ENCODE measurements around the gene DDAH1.

Gene DDAH1

GRCh38 chr1:85440612-85441011, 24.3 kb downstream of the DDAH1 start:
- no peak for DNase-seq (ENCODE audit: low read depth, low spot score)

DNA sequence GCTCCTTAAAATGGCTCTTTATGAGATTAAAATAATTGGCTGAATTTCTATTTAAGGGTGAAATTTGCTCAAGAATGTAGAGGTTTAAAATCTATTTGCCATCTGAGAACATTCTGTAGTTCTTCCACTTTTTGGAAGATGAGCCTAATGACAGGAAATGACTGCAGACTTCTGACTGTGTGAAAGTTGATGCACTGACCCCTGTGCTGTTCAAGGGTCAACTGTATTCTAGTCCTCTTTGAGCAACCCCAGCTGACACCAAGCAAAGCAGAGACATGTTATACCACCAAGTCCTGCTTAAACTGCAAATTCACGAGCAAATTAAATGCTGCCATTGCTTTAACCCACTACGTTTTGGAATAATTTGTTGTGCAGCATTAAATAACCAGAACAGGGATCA, 26.6 kb downstream of the DDAH1 start:
- no peak for DNase-seq (ENCODE audit: low read depth, low spot score)

- no peak for DNase-seq (ENCODE audit: low read depth, low spot score)
These were observed 27.8 kb downstream of the DDAH1 start for GRCh38 chr1:85437139-85437538.

GRCh38 chr1:85433096-85433495, 31.9 kb downstream of the DDAH1 start:
- DNase-seq (ENCODE audit: low read depth, low spot score), result no peak

DNA sequence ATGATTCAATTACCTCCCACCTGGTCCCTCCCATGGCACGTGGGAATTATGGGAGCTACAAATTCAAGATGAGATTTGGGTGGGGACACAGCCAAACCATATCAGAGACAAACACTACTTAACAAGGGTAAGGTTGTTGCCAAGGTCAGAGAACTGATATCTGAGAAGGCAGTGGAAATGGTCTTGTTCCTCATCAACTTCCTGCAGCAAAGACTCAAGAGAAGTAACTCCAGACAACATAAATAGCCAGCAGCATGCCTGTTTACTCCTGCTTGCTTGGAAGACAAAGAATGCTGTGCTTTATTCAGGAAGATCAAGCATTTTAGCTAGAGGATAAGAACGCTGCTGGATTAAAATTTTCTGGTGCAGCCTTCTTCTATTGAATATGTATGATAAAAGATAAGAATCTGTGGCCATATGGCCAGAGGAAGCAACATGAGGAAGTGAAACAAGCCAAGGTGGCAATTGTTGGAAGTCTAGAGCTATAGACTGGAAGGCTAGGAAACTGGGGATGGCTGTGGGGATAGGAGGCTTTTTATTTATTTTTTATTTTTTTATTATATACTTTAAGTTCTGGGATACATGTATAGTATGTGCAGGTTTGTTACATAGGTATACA, 36.4 kb downstream of the DDAH1 start:
- DNase-seq (ENCODE audit: low read depth, low spot score), result no peak

- DNase-seq (ENCODE audit: low read depth, low spot score), result no peak
These were observed 37.1 kb downstream of the DDAH1 start for GRCh38 chr1:85427849-85428248.

- DNase-seq (ENCODE audit: low read depth, low spot score), result no peak
These were observed 37.6 kb downstream of the DDAH1 start for GRCh38 chr1:85427331-85427730.

- no peak for DNase-seq (ENCODE audit: low read depth, low spot score)
These were observed 43.8 kb downstream of the DDAH1 start for GRCh38 chr1:85421179-85421578.

DNA sequence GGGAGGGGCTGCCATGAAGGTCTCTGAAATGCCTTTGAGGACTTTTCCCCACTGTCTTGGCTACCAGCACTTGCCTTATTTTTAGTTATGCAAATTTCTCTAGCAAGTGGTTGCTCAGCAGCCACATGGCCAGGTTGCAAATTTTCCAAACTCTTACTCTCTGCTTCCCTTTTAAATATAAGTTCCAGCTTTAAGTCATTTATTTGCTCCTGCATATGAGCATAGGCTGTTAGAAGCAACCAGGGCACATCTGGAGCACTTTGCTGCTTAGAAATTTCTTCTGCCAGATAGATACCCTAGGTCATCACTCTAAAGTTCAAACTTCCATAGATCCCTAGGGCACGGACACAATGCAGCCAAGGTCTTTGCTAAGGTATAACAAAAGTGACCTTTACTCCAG, 44.8 kb downstream of the DDAH1 start:
- DNase-seq (ENCODE audit: low read depth, low spot score), result no peak

DNA sequence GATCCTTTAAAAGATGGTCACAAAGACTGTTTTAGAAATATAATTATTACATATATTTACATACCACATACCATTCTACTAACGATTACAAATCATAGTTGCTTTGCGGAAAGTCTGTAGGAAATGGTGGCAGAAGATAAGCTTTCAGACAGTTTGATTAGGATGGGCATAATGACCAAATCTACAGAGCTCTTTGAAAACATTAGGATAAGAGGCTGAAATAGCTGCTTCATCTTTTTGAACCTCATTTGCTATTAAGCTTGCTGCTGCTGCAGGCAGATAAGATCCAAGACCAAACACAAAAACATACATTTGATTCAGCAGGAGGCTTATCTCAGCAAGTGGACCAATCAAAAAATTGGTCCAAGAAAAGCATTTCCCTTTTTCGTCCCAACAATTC, 47.1 kb downstream of the DDAH1 start:
- DNase-seq (ENCODE audit: low read depth, low spot score), result no peak

GRCh38 chr1:85417017-85417416, 47.9 kb downstream of the DDAH1 start:
- no peak for DNase-seq (ENCODE audit: low read depth, low spot score)

GRCh38 chr1:85413169-85413568, 51.8 kb downstream of the DDAH1 start:
- DNase-seq (ENCODE audit: low read depth, low spot score), result no peak

GRCh38 chr1:85411567-85412305, 53.2 kb downstream of the DDAH1 start:
- DNase-seq (ENCODE audit: low read depth, low spot score), result no peak

DNA sequence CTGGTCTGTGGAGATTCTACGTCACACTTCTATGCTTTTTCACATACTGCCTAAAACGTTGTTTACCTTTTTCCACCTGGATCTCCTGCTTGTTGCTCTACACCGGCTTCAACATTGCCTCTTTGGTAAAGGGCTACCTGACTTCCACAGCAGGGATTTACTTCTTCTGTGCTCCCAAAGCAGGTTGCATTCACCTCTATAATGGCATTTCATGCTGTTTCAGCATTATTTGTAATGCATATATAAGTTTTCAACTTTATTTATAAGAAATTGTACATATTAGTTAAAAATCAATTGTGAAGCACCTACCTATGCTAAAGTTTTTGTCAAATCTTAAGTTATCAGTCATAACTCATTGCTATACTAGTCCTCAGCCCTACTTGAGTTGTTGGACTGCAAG, 55.4 kb downstream of the DDAH1 start:
- DNase-seq (ENCODE audit: low read depth, low spot score), result no peak

DNA sequence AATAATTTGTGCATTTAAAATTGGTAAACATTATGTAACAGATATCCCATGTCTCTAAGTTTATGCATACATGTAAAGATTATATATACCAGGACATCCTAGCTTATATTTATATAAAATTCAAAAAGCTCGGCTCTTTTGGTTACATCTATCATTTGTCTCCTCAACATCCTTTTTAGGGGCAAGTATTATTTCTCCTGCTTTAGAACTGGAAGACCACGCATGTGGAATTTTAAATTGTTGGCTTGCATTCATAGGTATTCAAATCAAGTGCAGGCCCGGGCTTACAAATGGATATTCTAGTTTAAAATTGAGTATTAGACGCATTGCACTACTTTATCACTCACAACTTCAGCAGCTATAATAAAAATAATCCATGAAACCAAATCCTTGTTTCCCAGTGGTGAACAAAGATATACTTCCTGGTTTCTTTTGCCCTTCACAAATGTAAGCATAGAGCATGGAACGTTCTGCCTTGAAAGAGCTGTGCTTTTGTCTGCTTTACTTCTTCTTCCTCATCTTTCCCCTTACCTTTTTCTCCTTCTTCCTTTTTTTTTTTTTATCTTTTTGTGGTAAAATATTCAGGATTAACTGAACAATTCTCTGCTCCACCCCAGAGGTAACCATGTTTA, 57.1 kb downstream of the DDAH1 start:
- no peak for DNase-seq (ENCODE audit: low read depth, low spot score)

GRCh38 chr1:85406887-85407533, 57.9 kb downstream of the DDAH1 start:
- no peak for DNase-seq (ENCODE audit: low read depth, low spot score)

DNA sequence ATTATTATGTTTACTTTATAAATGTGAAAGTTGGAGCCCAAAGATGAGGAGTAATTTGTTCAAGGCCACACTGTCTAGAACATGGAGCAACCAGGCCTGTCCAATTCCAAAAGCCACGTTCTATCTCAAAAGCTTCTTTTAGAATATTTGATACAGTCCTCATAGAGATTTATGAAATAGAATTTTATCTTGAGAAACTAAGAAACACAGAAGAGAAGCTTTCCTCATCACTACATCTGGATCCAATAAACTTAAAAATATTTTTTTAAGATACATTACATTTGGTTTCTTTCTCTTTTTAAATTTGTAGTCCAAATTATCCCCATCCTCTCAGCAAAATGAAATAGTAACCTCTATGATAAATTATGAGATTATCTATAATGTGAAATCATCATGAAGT, 58.9 kb downstream of the DDAH1 start:
- no peak for DNase-seq (ENCODE audit: low read depth, low spot score)

DNA sequence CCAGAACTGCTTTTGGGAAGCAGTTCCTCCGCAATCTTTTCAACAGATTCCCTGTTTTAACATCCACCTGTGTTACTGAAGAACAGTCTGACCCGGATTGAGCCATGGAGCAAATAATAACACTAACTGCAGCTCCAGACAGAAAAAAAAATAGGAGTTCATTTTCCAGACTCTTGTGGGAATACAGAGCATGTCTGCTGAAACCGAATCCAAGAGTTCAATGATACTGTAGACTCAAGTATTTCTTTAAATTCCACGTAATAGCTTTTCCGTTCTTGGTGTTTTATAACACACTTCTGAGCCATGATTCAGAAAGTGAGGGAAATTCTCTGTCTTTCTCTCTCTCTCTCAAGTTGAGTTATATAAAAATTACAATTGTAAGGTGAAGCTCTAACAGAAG, 60.6 kb downstream of the DDAH1 start:
- no peak for DNase-seq (ENCODE audit: low read depth, low spot score)

DNA sequence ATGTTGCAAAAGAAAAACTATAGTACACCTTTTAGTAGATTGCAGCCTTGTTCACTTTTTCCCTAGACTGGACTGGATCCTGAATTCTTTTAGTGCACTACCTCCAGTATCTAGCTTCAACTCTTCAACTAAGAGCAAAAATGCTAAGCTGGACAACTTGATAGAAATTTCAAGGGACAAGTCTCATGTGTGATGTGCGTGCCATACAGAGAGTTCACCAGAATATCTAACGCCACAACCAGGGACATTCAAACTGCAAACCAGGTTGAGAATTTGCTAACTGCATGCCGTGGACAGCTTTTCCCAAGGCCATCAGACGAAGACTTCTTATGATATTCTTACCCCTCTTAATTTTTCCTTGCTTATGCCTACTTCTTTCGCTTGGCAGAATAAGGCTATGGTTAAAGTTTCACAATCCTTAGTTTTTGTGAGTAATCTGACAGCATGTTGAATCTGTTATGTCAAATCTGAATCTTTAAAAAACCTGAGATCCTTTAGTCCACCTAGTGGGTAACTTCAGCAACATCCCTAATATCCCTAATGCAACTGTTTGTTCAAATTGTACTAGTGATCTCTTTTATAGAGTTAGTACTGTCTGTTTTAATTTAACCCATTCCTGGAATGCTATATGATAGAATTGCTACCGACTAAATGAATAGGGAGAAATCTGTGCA, 66.4 kb downstream of the DDAH1 start:
- no peak for DNase-seq (ENCODE audit: low read depth, low spot score)

DNA sequence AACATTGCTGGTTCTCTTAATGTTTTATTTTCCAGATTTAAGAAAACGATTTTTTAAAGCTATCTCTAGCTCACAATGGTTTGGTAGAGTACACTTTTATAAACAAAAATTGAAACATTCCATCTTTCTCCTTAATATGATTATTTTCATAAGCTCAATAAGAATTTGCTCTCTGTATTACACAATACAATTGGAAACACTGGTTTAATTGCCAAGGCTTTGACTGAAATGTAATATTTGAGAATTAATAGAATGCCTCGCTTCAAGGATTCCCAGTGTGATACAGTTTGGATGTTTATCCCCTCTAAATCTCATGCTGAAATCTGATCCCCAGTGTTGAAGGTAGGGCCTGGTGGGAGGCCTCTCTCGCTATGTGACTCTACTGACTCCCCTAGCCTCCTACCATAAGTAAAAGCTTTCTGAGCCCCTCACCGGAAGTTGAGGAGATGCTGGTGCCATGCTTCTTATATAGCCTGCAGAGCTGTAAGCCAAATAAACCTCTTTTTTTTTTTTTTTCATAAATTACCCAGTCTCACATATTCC, 67.4 kb downstream of the DDAH1 start:
- DNase-seq (ENCODE audit: low read depth, low spot score), result no peak

DNA sequence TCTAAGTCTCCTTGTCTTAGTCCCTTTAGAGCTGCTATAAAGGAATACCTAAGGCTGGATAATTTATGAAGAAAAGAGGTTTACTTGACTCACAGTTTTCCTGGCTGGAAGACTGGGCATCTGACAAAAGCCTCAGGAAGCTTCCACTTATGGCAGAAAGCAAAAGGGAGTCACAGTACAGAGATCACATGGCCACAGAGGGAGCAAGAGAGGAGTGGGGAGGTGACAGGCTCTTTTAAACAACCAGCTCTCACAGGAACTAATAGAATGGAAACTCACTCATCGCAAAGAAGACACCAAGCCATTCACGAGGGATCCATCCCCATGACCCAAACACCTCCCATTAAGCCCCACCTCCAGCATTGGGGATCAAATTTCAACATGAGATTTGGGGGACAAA, 68.8 kb downstream of the DDAH1 start:
- no peak for DNase-seq (ENCODE audit: low read depth, low spot score)

GRCh38 chr1:85394130-85394529, 70.8 kb downstream of the DDAH1 start:
- DNase-seq (ENCODE audit: low read depth, low spot score), result no peak
